Subcutaneous adipose tissue (tissue), 4 donors: ENCODE data around the gene KIF12. TPM values are rescaled to one million over a fixed set of nuclear protein-coding genes. Genes with fewer than 3 reads are reported as not detected.

ENCODE experiments used
- total RNA-seq, 4 donors: library from RNA; depleted of rRNA; stranded (reverse); fragments of >200 nt; gene quantifications; one replicate each; pipeline ENCODE4 v1.1.0, GENCODE V29; 2016
- TF ChIP-seq, protein P1 (sequence below): fragments of 450-650 bp; IDR thresholded peaks from one replicate; pipeline ENCODE4 v1.5.1; 2016; ENCODE audit warnings: low read depth, mild to moderate bottlenecking, control low read depth, antibody characterized with exemption, moderate library complexity

KIF12 gene
- total RNA-seq, 4 donors from 2014 or later: not detected

DNA sequence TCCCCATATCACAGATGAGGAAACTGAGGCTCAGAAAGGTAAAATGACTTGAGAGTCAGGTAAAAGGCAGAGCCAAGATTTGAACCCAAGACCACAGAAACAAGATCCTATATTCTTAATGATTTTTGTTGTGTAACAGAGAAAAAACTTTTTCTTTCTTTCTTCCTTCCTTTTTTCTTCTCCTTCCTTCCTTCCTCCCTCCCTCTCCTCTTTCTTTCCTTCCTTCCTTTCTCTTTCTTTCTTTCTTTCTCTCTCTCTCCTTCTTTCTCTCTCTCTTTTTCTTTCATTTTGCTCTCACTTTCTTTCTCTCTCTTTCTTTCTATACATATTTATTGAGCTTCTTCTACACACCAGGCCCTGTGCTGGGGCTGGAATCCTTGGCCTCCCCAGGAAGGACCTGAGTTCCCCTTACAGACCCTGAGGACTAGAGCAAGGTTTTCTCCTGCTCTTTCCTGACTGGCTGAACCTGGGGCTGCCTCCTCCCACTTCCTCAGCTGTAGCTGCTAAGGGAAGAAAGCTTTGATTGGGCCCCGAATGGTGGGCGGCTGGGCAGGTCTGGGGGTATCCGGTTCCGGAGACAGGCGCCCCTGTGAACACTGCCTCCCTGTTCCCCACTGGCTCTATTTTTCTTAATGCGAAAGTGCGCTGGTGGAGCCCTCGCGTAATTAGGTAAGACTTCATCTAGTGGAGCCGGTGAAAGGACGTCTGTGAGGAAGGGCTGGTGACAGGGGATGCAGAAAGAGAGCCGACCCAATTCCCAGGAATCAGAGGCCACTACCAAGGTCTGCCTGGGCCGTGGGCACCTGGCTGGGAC is 27.4 kb upstream of the KIF12 start:
- TF ChIP-seq, protein P1, sequence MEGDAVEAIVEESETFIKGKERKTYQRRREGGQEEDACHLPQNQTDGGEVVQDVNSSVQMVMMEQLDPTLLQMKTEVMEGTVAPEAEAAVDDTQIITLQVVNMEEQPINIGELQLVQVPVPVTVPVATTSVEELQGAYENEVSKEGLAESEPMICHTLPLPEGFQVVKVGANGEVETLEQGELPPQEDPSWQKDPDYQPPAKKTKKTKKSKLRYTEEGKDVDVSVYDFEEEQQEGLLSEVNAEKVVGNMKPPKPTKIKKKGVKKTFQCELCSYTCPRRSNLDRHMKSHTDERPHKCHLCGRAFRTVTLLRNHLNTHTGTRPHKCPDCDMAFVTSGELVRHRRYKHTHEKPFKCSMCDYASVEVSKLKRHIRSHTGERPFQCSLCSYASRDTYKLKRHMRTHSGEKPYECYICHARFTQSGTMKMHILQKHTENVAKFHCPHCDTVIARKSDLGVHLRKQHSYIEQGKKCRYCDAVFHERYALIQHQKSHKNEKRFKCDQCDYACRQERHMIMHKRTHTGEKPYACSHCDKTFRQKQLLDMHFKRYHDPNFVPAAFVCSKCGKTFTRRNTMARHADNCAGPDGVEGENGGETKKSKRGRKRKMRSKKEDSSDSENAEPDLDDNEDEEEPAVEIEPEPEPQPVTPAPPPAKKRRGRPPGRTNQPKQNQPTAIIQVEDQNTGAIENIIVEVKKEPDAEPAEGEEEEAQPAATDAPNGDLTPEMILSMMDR: no peak

DNA sequence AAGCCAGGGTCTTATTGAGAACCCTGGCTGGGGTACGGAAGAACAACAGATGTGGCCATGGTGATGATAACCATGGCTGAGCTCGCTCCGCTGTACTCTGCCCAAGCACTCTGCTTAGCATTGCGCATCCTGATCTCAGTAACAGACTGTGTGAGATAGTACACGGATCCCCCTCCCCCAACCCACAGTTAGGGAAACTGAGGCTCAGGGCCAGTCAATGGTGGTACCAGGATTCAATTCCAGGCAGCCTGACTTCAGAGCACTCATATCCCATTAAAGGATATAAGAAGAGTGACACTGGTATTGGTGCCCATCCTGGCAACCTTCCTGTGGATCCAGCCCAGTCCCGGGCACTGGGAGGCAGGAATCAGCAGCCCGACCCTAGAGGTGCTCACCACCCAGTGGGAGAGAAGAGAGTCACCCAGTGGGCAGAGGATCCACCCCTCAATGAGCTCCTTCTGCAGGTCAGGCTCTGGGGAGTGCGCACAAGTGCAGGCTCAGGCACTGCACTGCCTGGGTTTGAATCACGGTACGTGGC is 26.5 kb upstream of the KIF12 start:
- TF ChIP-seq, protein P1: no peak

DNA sequence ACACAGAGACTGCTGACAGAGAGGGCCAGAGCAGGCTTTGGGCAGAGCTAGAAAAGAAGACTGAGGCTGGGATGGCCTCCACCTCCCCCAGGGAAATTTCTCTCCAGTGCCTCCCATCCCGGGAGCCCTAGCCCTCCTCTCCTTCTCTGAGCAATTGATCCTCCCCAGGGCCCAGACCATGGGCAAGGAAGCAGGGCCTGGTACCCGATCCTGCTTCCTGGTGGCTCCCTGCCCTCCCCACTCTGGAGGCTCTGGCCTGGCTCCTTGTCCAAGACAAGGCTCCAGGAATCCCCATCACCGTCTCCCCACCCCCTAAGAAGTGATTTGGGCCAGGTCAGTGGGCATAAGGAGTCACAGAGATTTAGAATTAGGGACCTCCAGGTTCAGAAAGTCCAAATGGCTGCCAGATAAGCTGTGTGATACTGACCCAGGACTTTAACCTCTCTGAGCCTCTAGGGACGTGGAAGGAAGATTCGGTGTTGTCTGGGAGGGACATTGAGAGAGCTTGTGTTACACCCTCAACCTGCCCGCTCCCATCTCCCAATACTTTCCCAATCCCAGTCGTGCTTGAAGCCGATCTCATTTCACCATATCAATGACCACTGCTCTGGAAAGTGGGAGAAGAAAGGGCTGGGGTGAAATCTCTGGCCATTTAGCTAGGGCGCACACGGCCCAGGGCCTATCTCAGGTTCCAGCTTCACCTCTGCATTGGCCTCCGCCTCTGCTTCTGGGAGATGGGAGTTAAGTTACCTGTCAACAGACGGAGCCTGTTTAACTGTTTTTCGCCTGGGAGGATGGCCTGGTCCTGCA is 25.8 kb upstream of the KIF12 start:
- TF ChIP-seq, protein P1: no peak

DNA sequence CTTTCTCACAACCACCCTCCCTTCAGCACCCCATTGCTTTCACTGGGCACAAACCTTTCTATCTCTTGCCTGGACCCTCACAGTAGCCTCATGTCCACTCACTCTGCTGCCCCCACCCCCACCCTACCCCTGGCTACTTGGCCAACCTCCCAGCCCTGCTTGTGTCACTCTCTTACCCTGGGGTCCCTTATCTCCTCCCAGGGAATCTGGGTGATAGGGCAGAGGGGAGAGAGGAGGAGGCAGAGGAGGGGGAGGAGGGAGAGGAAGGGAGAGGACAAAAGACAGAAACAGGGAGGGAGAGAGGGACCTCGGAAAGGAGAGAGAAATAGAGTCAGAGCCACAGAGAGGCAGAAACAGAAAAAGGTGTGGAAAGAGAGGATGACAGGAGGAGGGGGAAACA is 25.0 kb upstream of the KIF12 start:
- TF ChIP-seq, protein P1: no peak

DNA sequence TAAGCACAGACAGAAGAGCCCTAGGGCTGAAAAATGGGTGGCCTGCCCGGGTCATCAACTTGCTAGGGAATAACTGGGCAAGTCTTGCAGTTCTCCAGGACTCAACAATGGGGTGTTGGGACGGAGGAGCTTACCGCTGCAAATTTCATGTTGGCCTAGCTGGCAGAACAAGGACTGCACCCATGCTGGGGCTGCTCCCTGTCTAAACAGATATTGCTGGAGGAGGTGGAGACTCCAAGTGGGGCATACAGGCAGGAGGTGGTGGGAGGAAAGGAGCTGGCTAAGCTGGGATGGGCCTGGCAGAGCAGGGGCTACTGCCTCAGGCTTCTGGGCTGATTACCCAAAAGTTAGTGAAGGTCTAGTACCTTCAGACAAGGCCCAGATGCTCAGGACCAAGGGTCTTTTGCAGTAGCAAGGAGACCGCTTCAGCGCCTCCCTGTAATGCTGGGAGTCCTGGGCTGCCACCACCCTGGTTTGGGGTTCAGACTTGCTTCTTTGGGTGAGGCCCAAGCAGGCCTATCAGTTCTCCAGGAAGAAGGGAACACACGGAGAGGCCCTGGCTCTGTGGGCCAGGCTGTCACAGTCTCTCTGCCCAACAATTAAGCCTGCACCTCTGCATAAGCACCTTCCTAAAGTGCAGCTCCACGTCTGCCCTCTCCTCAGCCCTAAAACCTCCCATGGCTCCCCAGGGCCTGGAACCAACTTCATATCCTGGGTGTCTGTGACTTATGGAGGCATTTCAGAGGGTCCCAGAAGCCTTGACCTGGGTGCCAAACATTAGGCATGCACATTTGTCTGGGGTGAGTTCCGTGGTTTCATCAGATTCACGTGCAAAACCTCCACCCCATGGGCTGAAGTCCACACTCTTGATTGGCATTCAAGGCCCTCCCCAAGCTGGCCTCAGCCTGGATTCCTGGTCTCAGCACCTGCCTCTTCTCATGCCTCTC is 24.2 kb upstream of the KIF12 start:
- TF ChIP-seq, protein P1: no peak

DNA sequence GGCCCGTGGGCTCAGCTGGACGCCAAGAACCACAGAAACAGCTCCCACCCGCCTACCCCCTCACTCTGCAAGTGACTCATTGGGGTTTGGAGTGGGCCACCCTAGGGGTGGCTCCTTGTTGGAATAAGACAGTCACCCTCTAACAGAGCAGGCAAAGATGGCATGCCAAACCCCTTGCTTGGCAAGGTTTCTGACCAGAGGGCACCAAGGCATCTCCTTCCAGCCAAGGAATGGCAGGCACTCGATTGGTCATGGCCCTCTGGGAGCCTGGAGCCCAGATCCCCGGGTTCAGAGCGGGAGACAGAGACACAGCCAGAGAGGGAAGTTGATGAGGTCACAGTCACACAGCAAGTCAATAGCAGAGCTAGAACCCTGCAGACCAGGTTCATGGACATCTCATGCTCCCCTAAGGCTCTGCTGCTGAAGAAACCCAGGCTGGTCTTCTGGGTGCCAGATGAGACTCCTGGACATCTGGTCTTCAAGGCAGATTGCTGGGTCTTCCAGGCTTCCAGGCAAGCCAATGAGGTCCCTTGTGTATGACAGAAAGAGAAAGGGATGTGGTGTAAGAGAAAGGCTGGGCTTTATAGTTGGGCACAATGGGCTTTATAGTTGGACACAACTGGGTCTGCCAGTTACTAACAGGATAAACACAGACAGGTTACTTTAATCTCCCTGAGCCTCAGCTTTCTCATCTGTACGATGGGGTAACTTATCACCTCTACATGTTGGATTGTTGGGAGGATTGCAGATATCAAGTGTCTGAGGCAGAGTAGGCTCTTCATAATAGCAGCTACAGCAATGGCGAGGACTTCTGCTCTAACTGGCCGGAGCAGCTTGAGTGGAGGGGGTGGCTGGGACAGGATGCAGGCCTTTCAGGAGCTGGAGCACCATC is 23.3 kb upstream of the KIF12 start:
- TF ChIP-seq, protein P1: no peak
